Liver (tissue), 9 donors: ENCODE measurements around the gene UQCRC1. TPM values are rescaled to one million over a fixed set of nuclear protein-coding genes. Genes with fewer than 3 reads are reported as not detected.

Experiments used
- DNase-seq: peaks from one replicate; pipeline ENCODE4 v3.0.0-alpha.2; 2017; ENCODE audit warnings: low spot score
- H3K27ac ChIP-seq, 2 donors: one replicate each; pipeline ENCODE4 v1.7.0; 2013; ENCODE audit warnings: inconsistent platforms in 2 of 2, low read length in 2 of 2, control low read depth in 1 of 2, low read depth in 1 of 2, mild to moderate bottlenecking in 1 of 2
- H3K27me3 ChIP-seq, 4 donors: one replicate each; pipeline versions ENCODE4 v1.6.1 to v1.7.0; 2013; ENCODE audit warnings: low read length in 3 of 4, inconsistent platforms in 1 of 4, mild to moderate bottlenecking in 1 of 4, moderate library complexity in 1 of 4; ENCODE audit not compliant: control insufficient read depth in 4 of 4, insufficient read depth in 4 of 4
- H3K36me3 ChIP-seq, 4 donors: one replicate each; pipeline versions ENCODE4 v1.6.1 to v1.7.0; 2013; ENCODE audit warnings: low read length in 3 of 4, mild to moderate bottlenecking in 3 of 4, low read depth in 1 of 4, moderate library complexity in 1 of 4; ENCODE audit not compliant: control insufficient read depth in 4 of 4, insufficient read depth in 3 of 4
- H3K4me1 ChIP-seq, 4 donors: one replicate each; pipeline versions ENCODE4 v1.6.1 to v1.7.0; 2013; ENCODE audit warnings: low read length in 3 of 4, mild to moderate bottlenecking in 3 of 4, moderate library complexity in 1 of 4; ENCODE audit not compliant: control insufficient read depth in 4 of 4, insufficient read depth in 4 of 4
- H3K4me3 ChIP-seq, 3 donors: one replicate each; pipeline versions ENCODE4 v1.6.1 to v1.7.0; 2013; ENCODE audit warnings: low read length in 3 of 3, control low read depth in 1 of 3, low read depth in 1 of 3, mild to moderate bottlenecking in 1 of 3
- H3K9ac ChIP-seq, 2 donors: one replicate each; pipeline ENCODE4 v1.7.0; 2013; ENCODE audit warnings: low read length in 2 of 2, mild to moderate bottlenecking in 2 of 2, moderate library complexity in 2 of 2, control low read depth in 1 of 2, low read depth in 1 of 2
- H3K9me3 ChIP-seq, 4 donors: one replicate each; pipeline versions ENCODE4 v1.6.1 to v1.7.0; 2013; ENCODE audit warnings: low read length in 3 of 4; ENCODE audit not compliant: control insufficient read depth in 4 of 4
- EGR1 ChIP-seq, 2 donors: IDR thresholded peaks; 2 replicates each; pipeline ENCODE4 v1.6.1; 2016 to 2018; ENCODE audit warnings: antibody characterized with exemption in 2 of 2, low read depth in 2 of 2
- FOXA1 ChIP-seq: IDR thresholded peaks from 2 replicates; pipeline ENCODE4 v1.6.1; 2016; ENCODE audit warnings: antibody characterized with exemption
- FOXA2 ChIP-seq: IDR thresholded peaks from 2 replicates; pipeline ENCODE4 v1.6.1; 2016; ENCODE audit warnings: antibody characterized with exemption
- GABPA ChIP-seq, 2 donors: IDR thresholded peaks in 1 of 2; conservative IDR thresholded peaks in 1 of 2; 2 replicates each; pipeline ENCODE4 v1.6.1; 2016; ENCODE audit warnings: antibody characterized with exemption in 2 of 2, mild to moderate bottlenecking in 1 of 2, moderate library complexity in 1 of 2
- HNF4G ChIP-seq: IDR thresholded peaks from 2 replicates; pipeline ENCODE4 v1.6.1; 2016; ENCODE audit warnings: antibody characterized with exemption
- JUND ChIP-seq, 2 donors: IDR thresholded peaks; 2 replicates each; pipeline ENCODE4 v1.6.1; 2016; ENCODE audit warnings: antibody characterized with exemption in 2 of 2
- NR2F2 ChIP-seq: IDR thresholded peaks from 2 replicates; pipeline ENCODE4 v1.6.1; 2016; ENCODE audit warnings: antibody characterized with exemption
- RAD21 ChIP-seq, 2 donors: IDR thresholded peaks; 2 replicates each; pipeline ENCODE4 v1.6.1; 2016; ENCODE audit warnings: antibody characterized with exemption in 2 of 2, mild to moderate bottlenecking in 2 of 2
- RXRA ChIP-seq, 2 donors: IDR thresholded peaks; 2 replicates each; pipeline ENCODE4 v1.6.1; 2017 to 2018; ENCODE audit warnings: antibody characterized with exemption in 2 of 2, mild to moderate bottlenecking in 1 of 2
- TAF1 ChIP-seq: conservative IDR thresholded peaks from 2 replicates; pipeline ENCODE4 v1.6.1; 2016; ENCODE audit warnings: antibody characterized with exemption, mild to moderate bottlenecking
- YY1 ChIP-seq: IDR thresholded peaks from 2 replicates; pipeline ENCODE4 v1.6.1; 2016; ENCODE audit warnings: antibody characterized with exemption, mild to moderate bottlenecking
- WGBS: extraction: QIAGEN DNeasy Blood & Tissue Kit; methylation state at CpG from one replicate; pipeline ENCODE4 v1.1.7; 2013; 5-methylcytosine and 5-hydroxymethylcytosine counted together
- polyA plus RNA-seq, 2 donors: library from polyadenylated mRNA; stranded (reverse) in 1 of 2; unstranded in 1 of 2; fragments of 200-250 nt in 1 of 2; fragments of >200 nt in 1 of 2; fragmentation: Nextera tagmentation in 1 of 2; extraction: Ambion mirVana in 1 of 2; gene quantifications; one replicate each; pipeline versions ENCODE4 v1.2.1 to v1.2.3, GENCODE V29; 2013 to 2015
- total RNA-seq, 2 donors: library from RNA; depleted of rRNA; stranded (reverse); fragments of >200 nt; gene quantifications; one replicate each; pipeline ENCODE4 v1.2.3, GENCODE V29; 2014
- TF ChIP-seq, protein P1 (sequence below): IDR thresholded peaks from 2 replicates; pipeline ENCODE4 v1.6.1; 2016; ENCODE audit warnings: antibody characterized with exemption, mild to moderate bottlenecking
- TF ChIP-seq, protein P2 (sequence below): fragments of 150-350 bp; IDR thresholded peaks from 2 replicates; pipeline ENCODE4 v1.5.1; 2017; ENCODE audit warnings: improper control_type of control experiment, low read depth, low read length; ENCODE audit not compliant: missing input control
- TF ChIP-seq, protein P3 (sequence below): IDR thresholded peaks from 2 replicates; pipeline ENCODE4 v1.6.1; 2016; ENCODE audit warnings: antibody characterized with exemption
- TF ChIP-seq, protein P4 (sequence below): IDR thresholded peaks from 2 replicates; pipeline ENCODE4 v1.6.1; 2016; ENCODE audit warnings: antibody characterized with exemption
- TF ChIP-seq, protein P5 (sequence below): IDR thresholded peaks from 2 replicates; pipeline ENCODE4 v1.6.1; 2016; ENCODE audit warnings: antibody characterized with exemption
- donor health status: healthy.
- donor health status: healthy.
- donor health status: healthy.
- donor health status: healthy.
- donor health status: healthy.

Gene UQCRC1
- total RNA-seq (100 to 1,000 TPM; 153 to 373 TPM), polyA plus RNA-seq (100 to 1,000 TPM; 275 to 304 TPM)

DNA sequence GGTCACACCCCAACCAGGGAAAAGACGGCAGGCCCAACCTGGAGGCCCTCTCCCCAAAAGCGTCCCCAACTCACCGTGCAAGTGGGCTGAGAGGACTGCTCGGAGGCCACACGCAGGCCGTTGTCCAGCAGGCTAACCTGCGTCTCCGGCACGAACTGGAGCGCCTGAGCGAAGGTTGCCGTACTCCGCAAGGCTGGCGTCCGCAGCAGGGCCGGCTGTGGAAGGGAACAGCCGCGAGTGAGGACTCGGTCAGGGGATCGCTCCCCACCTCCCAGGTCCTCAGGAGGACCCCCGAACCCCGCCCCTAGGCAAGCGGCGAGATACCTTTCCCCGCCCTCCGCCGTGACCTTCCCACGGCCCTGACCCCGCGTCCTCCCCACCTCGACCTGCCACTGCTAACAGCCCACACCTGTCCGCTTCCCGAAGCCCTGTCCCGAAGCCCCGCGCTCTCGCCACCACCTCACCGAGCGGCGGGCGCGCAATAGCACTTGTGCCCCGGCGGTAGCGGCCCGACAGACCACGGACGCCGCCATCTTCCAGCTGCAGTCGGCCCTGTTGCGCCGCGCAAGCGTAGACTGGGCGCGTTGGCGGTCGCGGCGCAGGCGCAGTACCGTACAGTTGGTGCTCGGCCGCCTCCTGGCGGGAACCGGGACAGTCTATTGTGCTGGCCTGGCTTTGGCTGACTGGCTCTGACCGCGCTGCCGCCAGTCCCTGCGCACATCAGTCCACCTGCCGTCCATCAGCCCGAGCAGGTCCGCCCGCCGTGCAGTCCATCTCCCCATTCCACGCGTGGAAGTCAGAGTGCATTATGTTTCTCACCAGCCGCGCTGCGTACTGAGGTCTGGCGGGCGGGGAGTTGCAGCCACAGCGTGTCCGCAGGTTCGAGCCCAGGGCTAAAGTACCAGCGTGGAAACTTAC is at the start of gene UQCRC1:
TSS of gene UQCRC1 (minus strand) at position 559 of the 918 bp plus-strand sequence. CDS start at position 533, 26 bp downstream.
- peak within 1 kb of the TSS; percentile 82 to 94 for H3K27ac ChIP-seq
- peak within 1 kb of the TSS; percentile 89 to 93 (median 90) for H3K4me3 ChIP-seq
- peak; percentile 91 for DNase-seq
- peak within 1 kb of the TSS; percentile 89 to 93 for H3K9ac ChIP-seq
- no peaks in the 10 kb centered on the region for H3K9me3 ChIP-seq
- WGBS, result 2% methylated on average over 86 of the region's 86 CpGs
- TF ChIP-seq RAD21 (IDR thresholded peaks at IDR 0.05) (peak; percentile 52 to 76), GABPA (IDR thresholded peaks at IDR 0.05 in 1 of 2, conservative IDR thresholded peaks at IDR 0.05 in 1 of 2) (no peak), JUND (IDR thresholded peaks at IDR 0.05) (no peak), FOXA2 (no peak), HNF4G (no peak), YY1 (peak; percentile 99), EGR1 (IDR thresholded peaks at IDR 0.05; ENCODE audit: low read depth in 2 of 2) (no peak), NR2F2 (no peak), FOXA1 (no peak), RXRA (IDR thresholded peaks at IDR 0.05) (peak in 1 of 2 donors; percentile 19), TAF1 (no peak)
- TF ChIP-seq, protein P1, sequence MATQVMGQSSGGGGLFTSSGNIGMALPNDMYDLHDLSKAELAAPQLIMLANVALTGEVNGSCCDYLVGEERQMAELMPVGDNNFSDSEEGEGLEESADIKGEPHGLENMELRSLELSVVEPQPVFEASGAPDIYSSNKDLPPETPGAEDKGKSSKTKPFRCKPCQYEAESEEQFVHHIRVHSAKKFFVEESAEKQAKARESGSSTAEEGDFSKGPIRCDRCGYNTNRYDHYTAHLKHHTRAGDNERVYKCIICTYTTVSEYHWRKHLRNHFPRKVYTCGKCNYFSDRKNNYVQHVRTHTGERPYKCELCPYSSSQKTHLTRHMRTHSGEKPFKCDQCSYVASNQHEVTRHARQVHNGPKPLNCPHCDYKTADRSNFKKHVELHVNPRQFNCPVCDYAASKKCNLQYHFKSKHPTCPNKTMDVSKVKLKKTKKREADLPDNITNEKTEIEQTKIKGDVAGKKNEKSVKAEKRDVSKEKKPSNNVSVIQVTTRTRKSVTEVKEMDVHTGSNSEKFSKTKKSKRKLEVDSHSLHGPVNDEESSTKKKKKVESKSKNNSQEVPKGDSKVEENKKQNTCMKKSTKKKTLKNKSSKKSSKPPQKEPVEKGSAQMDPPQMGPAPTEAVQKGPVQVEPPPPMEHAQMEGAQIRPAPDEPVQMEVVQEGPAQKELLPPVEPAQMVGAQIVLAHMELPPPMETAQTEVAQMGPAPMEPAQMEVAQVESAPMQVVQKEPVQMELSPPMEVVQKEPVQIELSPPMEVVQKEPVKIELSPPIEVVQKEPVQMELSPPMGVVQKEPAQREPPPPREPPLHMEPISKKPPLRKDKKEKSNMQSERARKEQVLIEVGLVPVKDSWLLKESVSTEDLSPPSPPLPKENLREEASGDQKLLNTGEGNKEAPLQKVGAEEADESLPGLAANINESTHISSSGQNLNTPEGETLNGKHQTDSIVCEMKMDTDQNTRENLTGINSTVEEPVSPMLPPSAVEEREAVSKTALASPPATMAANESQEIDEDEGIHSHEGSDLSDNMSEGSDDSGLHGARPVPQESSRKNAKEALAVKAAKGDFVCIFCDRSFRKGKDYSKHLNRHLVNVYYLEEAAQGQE, result peak; percentile 90
- TF ChIP-seq, protein P2, sequence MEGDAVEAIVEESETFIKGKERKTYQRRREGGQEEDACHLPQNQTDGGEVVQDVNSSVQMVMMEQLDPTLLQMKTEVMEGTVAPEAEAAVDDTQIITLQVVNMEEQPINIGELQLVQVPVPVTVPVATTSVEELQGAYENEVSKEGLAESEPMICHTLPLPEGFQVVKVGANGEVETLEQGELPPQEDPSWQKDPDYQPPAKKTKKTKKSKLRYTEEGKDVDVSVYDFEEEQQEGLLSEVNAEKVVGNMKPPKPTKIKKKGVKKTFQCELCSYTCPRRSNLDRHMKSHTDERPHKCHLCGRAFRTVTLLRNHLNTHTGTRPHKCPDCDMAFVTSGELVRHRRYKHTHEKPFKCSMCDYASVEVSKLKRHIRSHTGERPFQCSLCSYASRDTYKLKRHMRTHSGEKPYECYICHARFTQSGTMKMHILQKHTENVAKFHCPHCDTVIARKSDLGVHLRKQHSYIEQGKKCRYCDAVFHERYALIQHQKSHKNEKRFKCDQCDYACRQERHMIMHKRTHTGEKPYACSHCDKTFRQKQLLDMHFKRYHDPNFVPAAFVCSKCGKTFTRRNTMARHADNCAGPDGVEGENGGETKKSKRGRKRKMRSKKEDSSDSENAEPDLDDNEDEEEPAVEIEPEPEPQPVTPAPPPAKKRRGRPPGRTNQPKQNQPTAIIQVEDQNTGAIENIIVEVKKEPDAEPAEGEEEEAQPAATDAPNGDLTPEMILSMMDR, result peak; percentile 81
- TF ChIP-seq, protein P3, sequence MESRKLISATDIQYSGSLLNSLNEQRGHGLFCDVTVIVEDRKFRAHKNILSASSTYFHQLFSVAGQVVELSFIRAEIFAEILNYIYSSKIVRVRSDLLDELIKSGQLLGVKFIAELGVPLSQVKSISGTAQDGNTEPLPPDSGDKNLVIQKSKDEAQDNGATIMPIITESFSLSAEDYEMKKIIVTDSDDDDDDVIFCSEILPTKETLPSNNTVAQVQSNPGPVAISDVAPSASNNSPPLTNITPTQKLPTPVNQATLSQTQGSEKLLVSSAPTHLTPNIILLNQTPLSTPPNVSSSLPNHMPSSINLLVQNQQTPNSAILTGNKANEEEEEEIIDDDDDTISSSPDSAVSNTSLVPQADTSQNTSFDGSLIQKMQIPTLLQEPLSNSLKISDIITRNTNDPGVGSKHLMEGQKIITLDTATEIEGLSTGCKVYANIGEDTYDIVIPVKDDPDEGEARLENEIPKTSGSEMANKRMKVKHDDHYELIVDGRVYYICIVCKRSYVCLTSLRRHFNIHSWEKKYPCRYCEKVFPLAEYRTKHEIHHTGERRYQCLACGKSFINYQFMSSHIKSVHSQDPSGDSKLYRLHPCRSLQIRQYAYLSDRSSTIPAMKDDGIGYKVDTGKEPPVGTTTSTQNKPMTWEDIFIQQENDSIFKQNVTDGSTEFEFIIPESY, result no peak
- TF ChIP-seq, protein P4, sequence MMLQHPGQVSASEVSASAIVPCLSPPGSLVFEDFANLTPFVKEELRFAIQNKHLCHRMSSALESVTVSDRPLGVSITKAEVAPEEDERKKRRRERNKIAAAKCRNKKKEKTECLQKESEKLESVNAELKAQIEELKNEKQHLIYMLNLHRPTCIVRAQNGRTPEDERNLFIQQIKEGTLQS, result no peak
- TF ChIP-seq, protein P5, sequence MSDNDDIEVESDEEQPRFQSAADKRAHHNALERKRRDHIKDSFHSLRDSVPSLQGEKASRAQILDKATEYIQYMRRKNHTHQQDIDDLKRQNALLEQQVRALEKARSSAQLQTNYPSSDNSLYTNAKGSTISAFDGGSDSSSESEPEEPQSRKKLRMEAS, result no peak
- peaks cover 0 to 16% (median 13%) of the 10 kb centered on the region in 4 donors for H3K4me1 ChIP-seq
- H3K27me3 ChIP-seq, result no peaks in the 10 kb centered on the region
- peaks cover 3 to 16% (median 13%) of the 10 kb centered on the region in 4 donors for H3K36me3 ChIP-seq
